NT2/D1 (cell line): ENCODE data around the gene TRAF6.

Experiments
- YY1 ChIP-seq: IDR thresholded peaks from 2 replicates; pipeline ENCODE4 v1.6.1; 2011; ENCODE audit not compliant: insufficient read length, insufficient read depth
- ZNF274 ChIP-seq: IDR thresholded peaks from 2 replicates; pipeline ENCODE4 v1.6.1; 2011; ENCODE audit warnings: mild to moderate bottlenecking, low read depth, low read length

DNA sequence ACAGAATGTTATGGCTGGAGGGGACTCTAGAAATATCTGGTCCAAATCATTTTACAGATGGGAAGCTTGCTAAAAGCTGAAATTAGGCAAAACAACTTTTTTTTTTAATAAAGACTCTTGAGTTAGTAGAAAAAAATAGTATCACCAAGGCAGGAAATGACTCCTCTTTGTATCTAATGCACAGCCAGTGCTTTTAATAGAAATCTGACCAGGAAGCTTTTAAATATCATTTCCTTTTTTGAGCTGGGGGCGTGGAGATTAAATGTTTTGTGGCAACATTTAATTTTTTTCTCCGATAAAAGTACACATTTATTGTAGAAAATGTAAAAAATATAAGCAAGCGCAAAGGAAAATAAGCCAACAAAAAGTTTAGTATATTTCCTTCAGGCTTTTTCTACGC is 22.5 kb downstream of the TRAF6 start:
- TF ChIP-seq YY1, result no peak
- no peak for TF ChIP-seq ZNF274
